HEK293T (cell line): ENCODE measurements around the gene TTLL9.

Experiments used
- CTCF ChIA-PET: fragments of 350-600 bp; formaldehyde crosslinking; extraction: SDS; loops from one replicate; lab custom pipeline; 2021; ENCODE audit warnings: antibody characterized with exemption, inconsistent platforms; lab: Yijun Ruan, JAX
- POLR2A ChIA-PET: fragments of 350-600 bp; formaldehyde crosslinking; extraction: SDS; loops from one replicate; lab custom pipeline; 2020; ENCODE audit warnings: antibody characterized with exemption, inconsistent platforms; lab: Yijun Ruan, JAX
- DNase-seq: peaks from one replicate; pipeline ENCODE4 v3.0.0; 2012; ENCODE audit warnings: mixed read lengths; ENCODE audit errors: extremely low spot score
- ARNT ChIP-seq: fragments of 450-650 bp; IDR thresholded peaks from 2 replicates; pipeline ENCODE4 v1.6.1; 2017; ENCODE audit warnings: mild to moderate bottlenecking
- BHLHE40 ChIP-seq: fragments of 450-650 bp; IDR thresholded peaks from 2 replicates; pipeline ENCODE4 v1.6.1; 2016; ENCODE audit warnings: mild to moderate bottlenecking, moderate library complexity, borderline replicate concordance
- CTBP1 ChIP-seq: fragments of 450-650 bp; IDR thresholded peaks from 2 replicates; pipeline ENCODE4 v1.6.1; 2016; ENCODE audit warnings: borderline replicate concordance
- ELF4 ChIP-seq: fragments of 450-650 bp; IDR thresholded peaks from 2 replicates; pipeline ENCODE4 v1.6.1; 2017; ENCODE audit warnings: antibody characterized with exemption
- FOXA1 ChIP-seq: fragments of 450-650 bp; IDR thresholded peaks from 2 replicates; pipeline ENCODE4 v1.6.1; 2016; ENCODE audit warnings: mild to moderate bottlenecking
- FOXK2 ChIP-seq: fragments of 450-650 bp; IDR thresholded peaks from 2 replicates; pipeline ENCODE4 v1.6.1; 2016; ENCODE audit warnings: mild to moderate bottlenecking
- FOXM1 ChIP-seq: fragments of 450-650 bp; IDR thresholded peaks from 2 replicates; pipeline ENCODE4 v1.6.1; 2017; ENCODE audit warnings: mild to moderate bottlenecking, borderline replicate concordance
- HDGF ChIP-seq: fragments of 450-650 bp; IDR thresholded peaks from 2 replicates; pipeline ENCODE4 v1.6.1; 2017; ENCODE audit warnings: antibody characterized with exemption, borderline replicate concordance
- L3MBTL2 ChIP-seq: fragments of 450-650 bp; conservative IDR thresholded peaks from 2 replicates; pipeline ENCODE4 v1.6.1; 2016; ENCODE audit warnings: mild to moderate bottlenecking
- LEF1 ChIP-seq: fragments of 450-650 bp; IDR thresholded peaks from 2 replicates; pipeline ENCODE4 v1.6.1; 2017; ENCODE audit warnings: mild to moderate bottlenecking, borderline replicate concordance
- NFRKB ChIP-seq: fragments of 450-650 bp; IDR thresholded peaks from 2 replicates; pipeline ENCODE4 v1.6.1; 2016; ENCODE audit warnings: mild to moderate bottlenecking, moderate library complexity
- PKNOX1 ChIP-seq: fragments of 450-650 bp; IDR thresholded peaks from 2 replicates; pipeline ENCODE4 v1.6.1; 2016
- SP1 ChIP-seq: fragments of 450-650 bp; IDR thresholded peaks from 2 replicates; pipeline ENCODE4 v1.6.1; 2017
- SUZ12 ChIP-seq: fragments of 450-650 bp; IDR thresholded peaks from 2 replicates; pipeline ENCODE4 v1.6.1; 2016; ENCODE audit warnings: mild to moderate bottlenecking
- TARDBP ChIP-seq: fragments of 450-650 bp; IDR thresholded peaks from 2 replicates; pipeline ENCODE4 v1.6.1; 2016
- ZNF384 ChIP-seq: fragments of 450-650 bp; IDR thresholded peaks from 2 replicates; pipeline ENCODE4 v1.6.1; 2016

Gene TTLL9

GRCh38 chr20:31939661-31940060, 69.2 kb downstream of the TTLL9 start:
- CTCF ChIA-PET: no interaction called here
- POLR2A ChIA-PET: no interaction called here
- no peak for TF ChIP-seq TARDBP
- no peak for DNase-seq

GRCh38 chr20:31943052-31943471, 72.6 kb downstream of the TTLL9 start:
- ChIA-PET CTCF (no interaction called here), POLR2A (interaction anchor here (1.1 kb wide), 1 partner anchor 9 kb away, joined by 4 read pairs; the partner anchor contains the start of gene PDRG1)
- no peak for TF ChIP-seq SP1
- no peak for TF ChIP-seq TARDBP
- no peak for TF ChIP-seq LEF1
- TF ChIP-seq ARNT: no peak
- no peak for DNase-seq

- POLR2A ChIA-PET: no interaction called here
Measured at GRCh38 chr20:31945319-31945718, 74.9 kb downstream of the TTLL9 start.

GRCh38 chr20:31945785-31946184, 75.4 kb downstream of the TTLL9 start:
- DNase-seq: no peak
- CTCF ChIA-PET: no interaction called here
- TF ChIP-seq FOXA1 (no peak), L3MBTL2 (no peak), SP1 (no peak), HDGF (no peak), NFRKB (no peak), FOXM1 (no peak), LEF1 (no peak), TARDBP (no peak), BHLHE40 (no peak), CTBP1 (no peak), FOXK2 (no peak), ARNT (no peak)
- POLR2A ChIA-PET: no interaction called here

More at GRCh38 chr20:31945319-31945718, 74.9 kb downstream of the TTLL9 start:
- no peak for TF ChIP-seq NFRKB
- TF ChIP-seq FOXA1: no peak
- no peak for TF ChIP-seq ELF4
- no peak for TF ChIP-seq LEF1
- TF ChIP-seq ZNF384: no peak
- no peak for TF ChIP-seq TARDBP
- CTCF ChIA-PET: no interaction called here
- DNase-seq: no peak

GRCh38 chr20:31948008-31948407, 77.6 kb downstream of the TTLL9 start:
- TF ChIP-seq FOXM1 (no peak), L3MBTL2 (no peak), SP1 (no peak), ELF4 (no peak), PKNOX1 (no peak), FOXA1 (no peak), NFRKB (no peak)
- CTCF ChIA-PET: no interaction called here
- POLR2A ChIA-PET: no interaction called here
- no peak for DNase-seq

GRCh38 chr20:31949877-31950646, 79.6 kb downstream of the TTLL9 start:
- ChIA-PET CTCF (interaction anchor here (0.6 to 1.0 kb wide), 2 partner anchors 97 to 1259 kb away, joined by 3 to 6 read pairs; no protein-coding TSS in a partner anchor), POLR2A (no interaction called here)
- TF ChIP-seq HDGF (no peak), FOXM1 (no peak), ARNT (no peak), CTBP1 (no peak), FOXK2 (no peak), LEF1 (no peak), ELF4 (no peak), PKNOX1 (no peak), SUZ12 (no peak), ZNF384 (no peak), L3MBTL2 (no peak), FOXA1 (no peak), SP1 (no peak), TARDBP (no peak), NFRKB (no peak), BHLHE40 (no peak)
- no peak for DNase-seq

- ChIA-PET POLR2A (interaction anchor here (1.2 to 2.1 kb wide), 4 partner anchors 71 to 105 kb away, joined by 3 to 10 read pairs (median 6); no protein-coding TSS in a partner anchor), CTCF (interaction anchor here (0.6 to 2.2 kb wide), 6 partner anchors 14 to 129 kb away, joined by 3 to 22 read pairs (median 4); no protein-coding TSS in a partner anchor)
- no peak for DNase-seq
- TF ChIP-seq HDGF (no peak), ZNF384 (no peak), TARDBP (no peak), ELF4 (no peak), ARNT (no peak), FOXA1 (no peak), LEF1 (no peak), SUZ12 (no peak), SP1 (no peak), BHLHE40 (no peak), FOXM1 (no peak), PKNOX1 (no peak), CTBP1 (no peak), NFRKB (no peak), L3MBTL2 (no peak), FOXK2 (no peak)
Measured at GRCh38 chr20:31951203-31951529, 80.7 kb downstream of the TTLL9 start.
